NCI-H526 treated with DMSO at 0.1 percent for 48 hours (cell line): Measurements from ENCODE around the gene KLHL29.
A peak's percentile ranks its signal among the peaks of the same experiment; 100 is the strongest.
"Not testable (repeated sequence)": the region's sequence is repeated elsewhere in the genome, so short reads cannot be mapped to it uniquely, and the experiment has no call there.

Experiments used
- DNase-seq: peaks from one replicate; lab custom pipeline; 2025; lab: John Stamatoyannopoulos, UW

KLHL29 gene

GRCh38 chr2:23384551-23385343, at the start of gene KLHL29:
KLHL29 (plus strand) TSS chr2:23385179; CDS start chr2:23562197, 177,018 bp downstream.
- DNase-seq: peak; percentile 51

- no peak for DNase-seq
Observed at GRCh38 chr2:23335550-23335949, 49.4 kb upstream of the KLHL29 start.

- DNase-seq: no peak
Observed at GRCh38 chr2:23342075-23342474, 42.9 kb upstream of the KLHL29 start.

- DNase-seq: no peak
Observed at GRCh38 chr2:23346029-23346428, 39.0 kb upstream of the KLHL29 start.

GRCh38 chr2:23346781-23347180, 38.2 kb upstream of the KLHL29 start:
- no peak for DNase-seq

- no peak for DNase-seq
Observed at GRCh38 chr2:23347471-23348092, 37.4 kb upstream of the KLHL29 start.

GRCh38 chr2:23348093-23348481, 36.9 kb upstream of the KLHL29 start:
- DNase-seq: not testable (repeated sequence)

- no peak for DNase-seq
Observed at GRCh38 chr2:23349508-23349907, 35.5 kb upstream of the KLHL29 start.

- no peak for DNase-seq
Observed at GRCh38 chr2:23350041-23350791, 34.8 kb upstream of the KLHL29 start.

- DNase-seq: no peak
Observed at GRCh38 chr2:23350792-23351355, 34.1 kb upstream of the KLHL29 start.

- DNase-seq: peak; percentile 21
Observed at GRCh38 chr2:23351388-23352141, 33.4 kb upstream of the KLHL29 start.

- peak; percentile 13 for DNase-seq
Observed at GRCh38 chr2:23354554-23354953, 30.4 kb upstream of the KLHL29 start.

- DNase-seq: no peak
Observed at GRCh38 chr2:23355001-23355400, 30.0 kb upstream of the KLHL29 start.

GRCh38 chr2:23356711-23357110, 28.3 kb upstream of the KLHL29 start:
- no peak for DNase-seq

- no peak for DNase-seq
Observed at GRCh38 chr2:23359631-23360567, 25.1 kb upstream of the KLHL29 start.

- DNase-seq: no peak
Observed at GRCh38 chr2:23360571-23361125, 24.3 kb upstream of the KLHL29 start.

- no peak for DNase-seq
Observed at GRCh38 chr2:23361152-23361551, 23.8 kb upstream of the KLHL29 start.

- DNase-seq: no peak
Observed at GRCh38 chr2:23363268-23363667, 21.7 kb upstream of the KLHL29 start.

- DNase-seq: no peak
Observed at GRCh38 chr2:23363831-23364230, 21.1 kb upstream of the KLHL29 start.

- DNase-seq: no peak
Observed at GRCh38 chr2:23366720-23367119, 18.3 kb upstream of the KLHL29 start.
